T-helper 1 cell treated with Interleukin-12 subunit alpha and Interleukin-12 subunit beta and Interleukin-4 antibody, amounts not matched to agents 30 ng/mL and 1 ng/mL, for 36 hours (primary cell): Measurements from ENCODE around the gene PLEKHG4B. TPM values are rescaled to one million over a fixed set of nuclear protein-coding genes. Genes with fewer than 3 reads are reported as not detected.
"Not testable (repeated sequence)": the region's sequence is repeated elsewhere in the genome, so short reads cannot be mapped to it uniquely, and the experiment has no call there.

Source experiments
- intact Hi-C: fragments of 100-400 bp; cut with micrococcal nuclease; formaldehyde crosslinking; loops from one replicate; pipeline ENCODE4 v1.15.1; 2024
- total RNA-seq: library from RNA; stranded (reverse); gene quantifications from 2 replicates; pipeline ENCODE4 v1.2.3, GENCODE V29; 2022

Gene PLEKHG4B, protein sequence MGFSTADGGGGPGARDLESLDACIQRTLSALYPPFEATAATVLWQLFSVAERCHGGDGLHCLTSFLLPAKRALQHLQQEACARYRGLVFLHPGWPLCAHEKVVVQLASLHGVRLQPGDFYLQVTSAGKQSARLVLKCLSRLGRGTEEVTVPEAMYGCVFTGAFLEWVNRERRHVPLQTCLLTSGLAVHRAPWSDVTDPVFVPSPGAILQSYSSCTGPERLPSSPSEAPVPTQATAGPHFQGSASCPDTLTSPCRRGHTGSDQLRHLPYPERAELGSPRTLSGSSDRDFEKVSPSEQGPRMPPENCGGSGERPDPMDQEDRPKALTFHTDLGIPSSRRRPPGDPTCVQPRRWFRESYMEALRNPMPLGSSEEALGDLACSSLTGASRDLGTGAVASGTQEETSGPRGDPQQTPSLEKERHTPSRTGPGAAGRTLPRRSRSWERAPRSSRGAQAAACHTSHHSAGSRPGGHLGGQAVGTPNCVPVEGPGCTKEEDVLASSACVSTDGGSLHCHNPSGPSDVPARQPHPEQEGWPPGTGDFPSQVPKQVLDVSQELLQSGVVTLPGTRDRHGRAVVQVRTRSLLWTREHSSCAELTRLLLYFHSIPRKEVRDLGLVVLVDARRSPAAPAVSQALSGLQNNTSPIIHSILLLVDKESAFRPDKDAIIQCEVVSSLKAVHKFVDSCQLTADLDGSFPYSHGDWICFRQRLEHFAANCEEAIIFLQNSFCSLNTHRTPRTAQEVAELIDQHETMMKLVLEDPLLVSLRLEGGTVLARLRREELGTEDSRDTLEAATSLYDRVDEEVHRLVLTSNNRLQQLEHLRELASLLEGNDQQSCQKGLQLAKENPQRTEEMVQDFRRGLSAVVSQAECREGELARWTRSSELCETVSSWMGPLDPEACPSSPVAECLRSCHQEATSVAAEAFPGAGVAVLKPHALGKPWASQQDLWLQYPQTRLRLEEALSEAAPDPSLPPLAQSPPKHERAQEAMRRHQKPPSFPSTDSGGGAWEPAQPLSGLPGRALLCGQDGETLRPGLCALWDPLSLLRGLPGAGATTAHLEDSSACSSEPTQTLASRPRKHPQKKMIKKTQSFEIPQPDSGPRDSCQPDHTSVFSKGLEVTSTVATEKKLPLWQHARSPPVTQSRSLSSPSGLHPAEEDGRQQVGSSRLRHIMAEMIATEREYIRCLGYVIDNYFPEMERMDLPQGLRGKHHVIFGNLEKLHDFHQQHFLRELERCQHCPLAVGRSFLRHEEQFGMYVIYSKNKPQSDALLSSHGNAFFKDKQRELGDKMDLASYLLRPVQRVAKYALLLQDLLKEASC (N-terminal part only)
- not detected in 2 replicates for total RNA-seq

GRCh38 chr5:91556-92263 lies at the start of gene PLEKHG4B:
Gene PLEKHG4B, plus strand, starts transcription at chr5:92168. Its CDS starts 64 bp downstream, at chr5:92232.
- intact Hi-C loops, result no loop called here

GRCh38 chr5:42250-42649 lies 49.7 kb upstream of the PLEKHG4B start:
- intact Hi-C loops, result no loop called here

DNA sequence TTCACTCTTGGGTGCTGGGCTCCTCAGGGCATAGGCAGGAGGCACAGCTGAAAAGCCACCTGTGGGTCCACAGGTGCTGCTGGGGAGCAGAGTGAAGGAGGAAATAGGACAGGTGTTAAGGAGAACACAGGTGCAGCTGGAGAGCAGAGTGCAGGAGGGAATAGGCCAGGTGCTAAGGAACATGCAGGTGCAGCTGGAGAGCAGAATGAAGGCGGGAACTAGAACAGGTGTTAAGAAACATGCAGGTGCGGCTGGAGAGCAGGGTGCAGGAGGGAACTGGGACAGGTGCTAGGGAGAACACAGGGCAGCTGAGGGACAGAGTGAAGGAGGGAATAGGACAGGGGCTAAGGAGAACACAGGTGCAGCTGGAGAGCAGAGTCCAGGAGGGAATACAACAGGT lies 43.8 kb upstream of the PLEKHG4B start:
- intact Hi-C loops, result no loop called here

DNA sequence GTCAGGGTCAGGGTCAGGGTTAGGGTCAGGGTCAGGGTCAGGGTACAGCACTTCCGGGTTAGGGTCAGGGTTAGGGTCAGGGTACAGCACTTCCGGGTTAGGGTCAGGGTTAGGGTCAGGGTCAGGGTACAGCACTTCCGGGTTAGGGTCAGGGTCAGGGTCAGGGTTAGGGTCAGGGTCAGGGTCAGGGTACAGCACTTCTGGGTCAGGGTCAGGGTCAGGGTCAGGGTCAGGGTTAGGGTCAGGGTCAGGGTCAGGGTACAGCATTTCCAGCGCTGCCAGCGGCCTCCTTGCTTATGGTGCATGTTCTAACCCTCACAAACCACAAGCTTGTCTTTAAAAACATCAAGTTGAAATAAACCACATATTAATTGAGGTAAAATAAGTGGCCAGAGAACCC lies 42.4 kb upstream of the PLEKHG4B start:
- intact Hi-C loops, result not testable (repeated sequence)

- intact Hi-C loops, result no loop called here
Measured at GRCh38 chr5:49953-50544, 41.9 kb upstream of the PLEKHG4B start.

DNA sequence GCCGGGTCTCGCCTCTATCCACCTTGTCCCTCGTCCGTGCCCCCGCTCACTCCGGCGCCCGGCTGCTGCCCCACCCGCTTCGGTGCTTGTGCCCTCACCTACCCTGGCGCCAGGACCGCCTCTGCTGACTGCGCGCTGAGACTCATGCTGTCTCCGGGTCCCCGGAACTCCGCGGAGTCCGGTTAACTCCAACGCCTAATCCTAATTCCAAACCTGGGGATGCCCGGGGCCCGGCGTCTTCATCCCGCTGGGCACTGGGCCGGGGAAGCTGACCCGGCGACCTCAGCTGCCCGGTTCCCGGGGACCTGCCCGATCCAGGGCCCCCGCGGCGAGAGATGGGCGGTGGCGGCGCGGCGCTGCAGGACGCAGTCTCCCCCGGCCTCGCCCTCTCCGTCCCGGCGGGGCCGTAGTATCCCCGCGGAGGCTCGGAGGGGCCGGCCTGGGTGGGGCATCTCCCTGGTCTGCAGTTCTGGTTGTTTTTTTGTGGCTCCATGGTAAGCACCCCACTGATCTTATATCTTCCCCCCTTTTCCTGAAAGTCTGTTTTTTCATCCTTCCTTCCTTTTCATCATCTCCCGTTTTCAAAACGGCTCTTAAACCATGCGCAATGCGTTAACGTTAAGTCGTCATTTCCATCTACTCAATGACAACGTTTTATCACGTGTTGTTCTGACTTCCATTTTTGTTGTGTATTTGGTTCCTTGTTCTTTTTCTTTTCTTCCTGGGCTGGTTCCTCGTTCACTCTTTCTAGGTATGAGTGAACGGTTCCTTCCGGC lies 41.1 kb upstream of the PLEKHG4B start:
- intact Hi-C loops, result no loop called here

GRCh38 chr5:51500-51823 lies 40.5 kb upstream of the PLEKHG4B start:
- intact Hi-C loops, result no loop called here

DNA sequence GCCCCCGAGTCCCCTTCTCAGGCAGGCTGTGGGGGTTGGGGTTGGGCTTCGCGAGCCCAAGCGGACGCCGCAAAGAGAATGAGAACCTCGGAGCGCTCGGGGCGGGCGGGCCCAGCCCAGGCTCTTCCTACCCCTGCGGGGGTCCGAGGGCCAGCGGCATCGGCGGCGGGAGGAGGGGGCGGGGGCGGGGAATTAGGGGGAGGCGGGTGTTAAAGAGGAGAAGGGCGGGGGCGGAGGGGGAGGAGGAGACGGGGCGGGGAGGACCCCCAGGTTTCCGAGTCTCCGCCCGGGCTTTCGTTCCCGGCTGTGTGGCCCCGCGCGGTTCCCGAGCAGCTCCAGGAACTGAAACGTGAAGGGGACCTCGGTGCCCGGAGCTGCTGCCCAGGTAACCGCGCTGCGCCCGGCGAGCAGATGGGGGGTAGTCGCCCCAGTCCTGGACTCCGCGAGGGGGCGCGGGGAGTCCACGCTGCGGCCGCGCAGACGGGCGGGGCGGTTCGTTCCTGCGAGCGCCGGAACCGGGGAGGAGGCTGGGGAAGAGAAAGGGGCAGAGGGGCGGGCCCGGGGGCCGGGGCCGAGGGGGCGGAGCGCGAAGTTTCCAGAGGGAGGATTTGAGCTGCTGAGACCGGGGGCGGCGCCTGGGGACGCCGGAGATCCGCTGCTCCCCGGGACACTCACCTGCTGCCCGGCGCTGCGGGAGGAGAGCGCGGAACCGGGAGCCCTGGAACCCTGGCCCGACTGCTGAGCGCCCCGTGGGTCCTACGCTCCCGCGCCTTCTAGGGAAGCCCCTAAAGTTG lies 38.4 kb upstream of the PLEKHG4B start:
- intact Hi-C loops, result no loop called here

GRCh38 chr5:54175-54730 lies 37.7 kb upstream of the PLEKHG4B start:
- intact Hi-C loops, result no loop called here

GRCh38 chr5:54876-55569 lies 36.9 kb upstream of the PLEKHG4B start:
- intact Hi-C loops, result no loop called here

- intact Hi-C loops, result no loop called here
Measured at GRCh38 chr5:56561-57290, 35.2 kb upstream of the PLEKHG4B start.

GRCh38 chr5:60250-60649 lies 31.7 kb upstream of the PLEKHG4B start:
- intact Hi-C loops, result not testable (repeated sequence)

GRCh38 chr5:70440-70839 lies 21.5 kb upstream of the PLEKHG4B start:
- intact Hi-C loops, result no loop called here

GRCh38 chr5:72316-73180 lies 19.4 kb upstream of the PLEKHG4B start:
- intact Hi-C loops, result not testable (repeated sequence)

- intact Hi-C loops, result not testable (repeated sequence)
Measured at GRCh38 chr5:73181-73447, 18.9 kb upstream of the PLEKHG4B start.

DNA sequence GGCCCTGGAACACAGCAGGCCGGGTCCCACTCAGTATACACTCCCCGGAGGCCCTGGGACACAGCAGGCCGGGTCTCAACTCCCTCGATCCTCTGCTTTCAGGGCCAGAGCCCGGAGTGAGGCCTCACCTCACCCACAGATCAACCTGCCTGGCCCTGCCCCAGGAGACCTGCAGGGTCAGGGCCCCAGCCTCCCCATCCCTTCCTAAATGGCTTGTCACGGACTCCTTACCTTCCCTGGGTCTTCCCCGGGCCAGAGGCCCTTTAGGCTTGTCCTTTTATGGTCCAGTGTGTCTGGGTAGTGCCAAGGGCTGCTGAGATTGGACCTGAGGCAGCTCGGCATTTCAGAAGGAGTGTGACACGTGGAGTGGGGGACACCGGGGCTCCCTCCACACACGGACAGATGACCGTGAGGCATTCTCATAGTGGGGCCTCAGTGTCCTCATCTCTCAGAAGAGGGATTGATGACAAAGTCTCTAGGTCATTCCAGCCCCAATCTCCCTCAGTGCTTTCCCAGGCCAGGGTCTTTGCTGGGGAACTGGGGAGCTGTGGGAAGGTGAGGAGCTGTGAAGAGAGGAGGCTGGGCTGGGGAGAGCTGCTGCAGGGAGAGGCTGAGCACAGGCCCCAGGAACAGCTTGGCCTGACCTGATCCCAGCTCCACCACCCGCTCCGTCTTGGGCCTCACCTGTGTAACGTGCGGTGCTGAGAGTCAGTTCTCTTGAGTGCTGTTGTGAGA lies 18.0 kb upstream of the PLEKHG4B start:
- intact Hi-C loops, result no loop called here
